GM20000 (cell line): ENCODE measurements around the gene MAGEB17.
"Not testable (repeated sequence)": the region's sequence is repeated elsewhere in the genome, so short reads cannot be mapped to it uniquely, and the experiment has no call there.

Source experiments
- DNase-seq: peaks from one replicate; pipeline ENCODE4 v3.0.0; 2012; ENCODE audit warnings: low spot score
- TF ChIP-seq, protein P1 (sequence below): IDR thresholded peaks from 2 replicates; pipeline ENCODE4 v1.5.1; 2012; ENCODE audit warnings: mild to moderate bottlenecking, control low read depth; ENCODE audit errors: extremely low read depth, missing control alignments

MAGEB17 gene

DNA sequence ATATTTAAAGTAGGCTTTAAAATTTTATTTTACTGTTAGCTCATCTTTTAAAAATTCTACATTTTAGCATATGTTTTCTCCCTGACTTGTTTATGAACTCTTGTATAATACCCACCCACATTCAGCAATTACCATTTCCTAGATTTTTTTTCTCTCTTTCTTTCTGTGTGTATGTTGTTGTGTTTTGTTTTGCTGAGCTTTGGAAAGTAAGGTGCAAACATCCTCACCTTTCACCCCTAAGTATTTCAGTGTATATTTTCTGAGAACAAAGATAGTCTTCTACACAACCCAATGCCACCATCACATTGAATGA is 25.1 kb upstream of the MAGEB17 start:
- TF ChIP-seq, protein P1, sequence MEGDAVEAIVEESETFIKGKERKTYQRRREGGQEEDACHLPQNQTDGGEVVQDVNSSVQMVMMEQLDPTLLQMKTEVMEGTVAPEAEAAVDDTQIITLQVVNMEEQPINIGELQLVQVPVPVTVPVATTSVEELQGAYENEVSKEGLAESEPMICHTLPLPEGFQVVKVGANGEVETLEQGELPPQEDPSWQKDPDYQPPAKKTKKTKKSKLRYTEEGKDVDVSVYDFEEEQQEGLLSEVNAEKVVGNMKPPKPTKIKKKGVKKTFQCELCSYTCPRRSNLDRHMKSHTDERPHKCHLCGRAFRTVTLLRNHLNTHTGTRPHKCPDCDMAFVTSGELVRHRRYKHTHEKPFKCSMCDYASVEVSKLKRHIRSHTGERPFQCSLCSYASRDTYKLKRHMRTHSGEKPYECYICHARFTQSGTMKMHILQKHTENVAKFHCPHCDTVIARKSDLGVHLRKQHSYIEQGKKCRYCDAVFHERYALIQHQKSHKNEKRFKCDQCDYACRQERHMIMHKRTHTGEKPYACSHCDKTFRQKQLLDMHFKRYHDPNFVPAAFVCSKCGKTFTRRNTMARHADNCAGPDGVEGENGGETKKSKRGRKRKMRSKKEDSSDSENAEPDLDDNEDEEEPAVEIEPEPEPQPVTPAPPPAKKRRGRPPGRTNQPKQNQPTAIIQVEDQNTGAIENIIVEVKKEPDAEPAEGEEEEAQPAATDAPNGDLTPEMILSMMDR = no peak
- DNase-seq = no peak

DNA sequence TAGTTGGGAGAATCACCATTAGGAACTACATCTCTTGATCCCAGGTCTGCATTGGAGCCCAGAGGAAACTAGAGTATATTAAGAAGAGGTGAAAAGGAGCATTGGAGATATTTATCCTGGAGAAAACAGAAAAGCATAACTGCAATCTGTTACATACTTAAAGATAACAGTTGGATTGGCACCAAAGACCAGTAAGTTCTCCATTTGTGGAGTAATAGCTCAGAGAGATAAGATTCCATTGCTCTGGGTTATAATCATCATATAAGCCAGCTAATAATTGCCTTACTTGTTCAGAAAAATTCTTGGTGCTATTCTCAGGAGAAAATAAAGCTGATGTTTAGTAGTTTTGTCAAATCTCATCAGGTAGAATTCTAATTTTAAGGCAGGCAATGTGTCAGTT is 23.3 kb upstream of the MAGEB17 start:
- TF ChIP-seq, protein P1 = no peak
- DNase-seq = no peak

DNA sequence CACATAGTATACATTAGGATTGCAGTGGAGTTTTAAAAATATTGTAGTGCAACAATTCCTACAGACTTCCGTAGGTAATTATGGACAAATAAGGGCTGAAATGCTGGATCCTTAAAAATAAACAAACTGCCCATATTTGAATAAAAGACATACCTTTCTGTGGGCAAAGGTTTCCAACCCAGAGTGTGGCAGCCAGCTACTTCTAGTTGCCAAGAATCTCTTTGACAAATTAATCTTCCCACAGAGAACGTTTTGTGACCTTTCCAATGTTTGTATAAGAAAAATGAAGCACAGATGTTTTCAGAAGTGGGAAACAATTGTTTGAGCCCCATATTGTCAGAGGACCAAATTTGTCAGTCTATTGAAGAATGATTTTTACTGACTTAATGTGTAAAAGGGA is 22.9 kb upstream of the MAGEB17 start:
- TF ChIP-seq, protein P1 = no peak

DNA sequence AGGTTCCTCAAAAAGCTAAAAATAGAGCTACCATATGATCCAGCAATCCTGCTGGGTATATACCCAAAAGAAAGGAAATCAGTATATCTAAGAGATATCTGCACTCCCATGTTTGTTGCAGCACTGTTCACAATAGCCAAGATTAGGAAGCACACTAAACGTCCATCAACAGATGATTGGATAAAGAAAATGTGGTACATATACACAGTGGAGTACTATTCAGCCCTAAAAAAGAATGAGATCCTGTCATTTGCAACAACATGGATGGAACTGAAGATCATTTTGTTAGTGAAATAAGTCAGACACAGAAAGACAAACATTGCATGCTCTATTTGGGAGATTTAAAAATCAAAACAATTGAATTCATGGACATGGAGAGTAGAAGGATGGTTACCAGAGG is 22.2 kb upstream of the MAGEB17 start:
- not testable (repeated sequence) for DNase-seq

More for the DNA sequence above, 22.9 kb upstream of the MAGEB17 start:
- no peak for DNase-seq

DNA sequence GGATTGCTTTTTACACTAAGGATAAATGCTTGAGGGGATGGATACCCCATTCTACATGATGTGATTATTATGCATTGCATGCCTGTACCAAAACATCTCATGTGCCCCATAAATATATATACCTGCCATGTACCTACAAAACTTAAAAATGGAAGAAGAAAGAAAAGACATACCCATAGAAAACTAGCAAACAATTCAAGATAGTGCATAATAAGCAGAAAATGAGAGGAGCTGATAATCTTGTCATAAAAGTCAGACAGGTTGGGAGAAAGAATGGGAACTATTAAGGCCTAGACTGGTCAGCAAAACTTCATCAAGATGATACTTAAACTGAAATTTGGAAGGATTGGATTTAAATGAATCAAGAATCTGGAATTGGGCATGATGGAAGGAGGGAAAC is 21.6 kb upstream of the MAGEB17 start:
- no peak for DNase-seq
- TF ChIP-seq, protein P1 = no peak

DNA sequence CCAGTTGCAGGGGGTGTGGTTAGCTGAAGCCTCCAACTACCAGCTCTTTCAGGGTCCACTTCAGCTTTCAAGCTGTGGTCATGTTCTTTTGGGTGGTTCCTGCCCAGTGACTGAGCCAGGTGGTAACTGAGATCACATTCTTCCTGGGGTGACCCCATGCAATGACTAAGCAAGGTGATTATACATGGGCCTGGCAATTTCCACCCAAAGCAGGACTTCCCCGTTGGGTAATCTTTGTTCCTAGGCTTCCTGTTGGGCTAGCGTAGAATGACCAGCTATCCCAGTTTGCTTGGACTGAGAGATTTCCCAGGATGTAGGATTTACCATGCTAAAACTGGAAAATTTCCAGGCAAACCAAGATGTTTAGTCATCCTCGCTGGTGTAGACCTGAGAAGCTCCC is 18.4 kb upstream of the MAGEB17 start:
- TF ChIP-seq, protein P1 = no peak
- DNase-seq = no peak

DNA sequence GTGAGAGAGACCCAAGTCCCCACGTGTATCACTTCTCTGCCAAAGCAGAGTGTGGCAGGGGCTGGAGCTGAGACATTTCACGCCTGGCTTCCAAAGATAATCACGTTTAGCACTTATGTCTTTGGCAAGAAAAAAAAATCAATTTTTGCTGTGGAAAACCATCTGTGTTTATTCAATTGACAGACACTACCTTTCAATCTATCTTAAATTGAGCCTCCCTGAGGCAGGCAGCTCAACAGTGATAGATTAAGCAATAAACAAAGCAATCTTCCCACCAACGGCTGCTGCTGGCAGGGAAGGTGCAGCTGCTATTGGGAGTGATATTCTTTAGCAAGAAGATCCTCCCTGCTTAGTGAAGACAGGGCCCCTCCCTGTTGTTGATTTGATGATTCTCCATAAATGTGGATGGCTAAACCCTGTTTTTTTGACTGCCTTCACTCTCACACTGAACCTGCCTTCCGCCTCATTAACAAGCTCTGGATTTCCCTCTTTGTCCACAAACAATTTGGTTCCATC is 11.6 kb upstream of the MAGEB17 start:
- no peak for DNase-seq
- TF ChIP-seq, protein P1 = no peak

DNA sequence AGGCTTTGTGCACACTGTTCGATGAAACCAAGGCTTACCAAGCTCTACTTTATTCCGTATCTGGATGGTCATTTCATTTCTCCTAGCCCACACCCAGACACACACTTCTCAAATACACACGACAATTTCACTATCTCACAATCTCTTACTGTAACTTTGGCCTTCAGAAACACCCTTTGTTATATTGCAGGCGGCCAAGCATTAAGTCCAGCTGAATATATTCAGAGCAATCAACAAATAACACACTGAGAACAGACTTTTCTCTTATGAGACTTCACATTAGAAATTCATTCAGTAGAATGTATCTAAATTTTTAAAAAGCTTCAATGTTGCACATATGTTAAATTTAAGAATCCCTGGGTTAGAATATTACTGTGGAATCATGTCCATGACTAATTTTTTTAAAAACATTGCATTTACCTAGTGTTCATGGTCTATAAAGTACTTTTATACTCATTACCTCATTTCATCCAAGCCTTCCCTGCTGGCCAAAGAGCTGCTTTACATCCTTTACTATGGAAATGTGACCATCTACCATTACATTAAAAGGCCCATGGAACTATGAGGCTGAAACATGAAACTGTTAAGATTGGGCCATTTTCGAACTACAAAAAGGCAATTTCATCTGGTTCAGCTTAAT is 10.5 kb upstream of the MAGEB17 start:
- DNase-seq = no peak
- TF ChIP-seq, protein P1 = no peak
